Measurements from ENCODE around the gene FBN3.

FBN3 gene

DNA sequence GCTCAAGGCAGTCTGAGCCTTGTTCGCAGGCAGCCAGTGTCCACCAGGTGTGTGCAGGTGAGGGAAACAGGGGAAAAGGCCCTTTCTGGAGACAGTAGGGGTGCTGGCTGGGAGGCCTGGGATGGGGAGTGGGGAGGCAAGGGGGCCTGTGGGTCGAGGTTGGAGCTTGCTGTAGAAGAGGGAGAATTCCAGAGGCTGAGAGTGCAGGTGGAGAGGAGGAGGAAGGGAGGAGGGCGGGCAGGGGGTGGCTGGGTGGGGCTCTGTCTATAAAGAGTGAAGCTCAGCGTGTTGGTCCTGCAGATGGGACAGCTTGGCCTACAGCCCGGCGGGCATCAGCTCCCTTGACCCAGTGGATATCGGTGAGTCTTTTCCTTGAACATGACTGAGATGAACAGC, 96.9 kb downstream of the FBN3 start, which contains the start of gene CCL25:
TSS of gene CCL25 (plus strand) at position 297 of the 396 bp plus-strand sequence. CDS start 290 bp downstream, outside the sequence.
- no peak within 1 kb of the TSS for H3K9ac ChIP-seq (ENCODE audit: low read depth, low read length, poor library complexity, severe bottlenecking)
- no peaks in the 10 kb centered on the region for H3F3A ChIP-seq (ENCODE audit: low read depth)
- no peak within 1 kb of the TSS for H3K4me2 ChIP-seq (ENCODE audit: low read depth, low read length, poor library complexity, severe bottlenecking)
- no peaks in the 10 kb centered on the region for H3K36me3 ChIP-seq (ENCODE audit: insufficient read depth, low read length)
- no peak within 1 kb of the TSS for H2AFZ ChIP-seq (ENCODE audit: low read length)
- TF ChIP-seq EZH2phosphoT487 (IDR thresholded peaks at IDR 0.05; ENCODE audit: borderline replicate concordance) (no peak), CTCF (conservative IDR thresholded peaks at IDR 0.05; ENCODE audit: low read length) (no peak)
- H4K20me1 ChIP-seq (ENCODE audit: insufficient read depth, low read length, poor library complexity, severe bottlenecking), result no peaks in the 10 kb centered on the region
- no peaks in the 10 kb centered on the region for H3K9me3 ChIP-seq (ENCODE audit: insufficient read depth, low read depth, low read length)
- no peaks in the 10 kb centered on the region for H3K9me2 ChIP-seq (replicated peaks; ENCODE audit: low read depth, low read length)
- no peaks in the 10 kb centered on the region for H3K79me2 ChIP-seq (ENCODE audit: insufficient read depth, low read length)
- H3K27me3 ChIP-seq (ENCODE audit: insufficient read depth, low read length, poor library complexity, severe bottlenecking), result no peaks in the 10 kb centered on the region
- H3K4me3 ChIP-seq (ENCODE audit: low read length, poor library complexity, severe bottlenecking), result no peak within 1 kb of the TSS
- peaks cover 6% of the 10 kb centered on the region for H3K4me1 ChIP-seq (ENCODE audit: insufficient read depth, low read length, poor library complexity, severe bottlenecking)

DNA sequence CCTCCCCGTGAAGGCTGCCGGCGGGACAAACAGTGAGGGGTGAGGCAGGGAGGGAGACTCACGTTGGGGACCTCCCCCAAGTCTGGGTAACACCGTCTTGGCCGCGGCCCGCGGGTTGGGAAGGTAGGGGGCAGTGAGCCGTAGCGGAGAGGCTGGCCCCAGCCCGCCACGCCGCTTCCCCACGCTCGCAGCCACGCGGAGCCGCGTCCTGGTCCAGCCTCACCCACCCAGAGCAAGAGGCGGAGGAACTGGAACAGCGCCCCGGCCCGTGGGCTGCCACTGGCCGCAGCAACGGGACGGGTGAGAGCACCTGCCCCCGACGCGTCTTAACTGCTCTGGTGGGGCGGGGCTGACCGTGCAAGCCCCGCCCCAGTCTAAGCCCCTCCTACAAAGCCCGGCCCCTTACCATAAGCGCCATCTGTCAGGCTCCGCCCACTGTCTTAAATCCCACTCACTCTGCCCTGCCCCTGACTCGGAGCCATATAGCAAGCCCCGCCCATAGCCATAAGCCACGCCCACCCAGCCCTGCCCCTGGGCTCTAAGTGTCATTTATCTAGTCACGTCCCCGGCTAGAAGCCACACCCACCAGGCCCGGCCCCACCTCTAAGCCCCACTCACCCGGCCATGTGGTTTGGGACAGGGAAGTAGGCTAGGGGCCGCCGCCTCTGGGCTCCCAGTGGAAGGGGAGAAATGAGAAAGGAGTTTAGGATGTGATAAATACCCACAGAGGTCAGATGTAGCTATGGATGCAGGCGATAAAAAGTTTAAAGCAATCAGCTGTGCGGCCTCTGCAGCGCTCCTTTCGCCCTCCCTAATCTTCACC, 98.9 kb downstream of the FBN3 start:
- H3K4me2 ChIP-seq (ENCODE audit: low read depth, low read length, poor library complexity, severe bottlenecking), result no peak overlapping the region
- H2AFZ ChIP-seq (ENCODE audit: low read length), result no peak overlapping the region
- no peaks in the 10 kb centered on the region for H3K27me3 ChIP-seq (ENCODE audit: insufficient read depth, low read length, poor library complexity, severe bottlenecking)
- no peaks in the 10 kb centered on the region for H3K36me3 ChIP-seq (ENCODE audit: insufficient read depth, low read length)
- H3K9me3 ChIP-seq (ENCODE audit: insufficient read depth, low read depth, low read length), result no peaks in the 10 kb centered on the region
- H3K4me3 ChIP-seq (ENCODE audit: low read length, poor library complexity, severe bottlenecking), result no peak overlapping the region
- no peaks in the 10 kb centered on the region for H4K20me1 ChIP-seq (ENCODE audit: insufficient read depth, low read length, poor library complexity, severe bottlenecking)
- TF ChIP-seq CTCF (conservative IDR thresholded peaks at IDR 0.05; ENCODE audit: low read length) (no peak), EZH2phosphoT487 (IDR thresholded peaks at IDR 0.05; ENCODE audit: borderline replicate concordance) (no peak)
- no peak overlapping the region for H3K9ac ChIP-seq (ENCODE audit: low read depth, low read length, poor library complexity, severe bottlenecking)
- no peaks in the 10 kb centered on the region for H3K9me2 ChIP-seq (replicated peaks; ENCODE audit: low read depth, low read length)
- H3K4me1 ChIP-seq (ENCODE audit: insufficient read depth, low read length, poor library complexity, severe bottlenecking), result peaks cover 6% of the 10 kb centered on the region
- no peaks in the 10 kb centered on the region for H3K79me2 ChIP-seq (ENCODE audit: insufficient read depth, low read length)
- no peaks in the 10 kb centered on the region for H3F3A ChIP-seq (ENCODE audit: low read depth)

- H3K27me3 ChIP-seq (ENCODE audit: insufficient read depth, low read length, poor library complexity, severe bottlenecking), result no peaks in the 10 kb centered on the region
- H3K9me3 ChIP-seq (ENCODE audit: insufficient read depth, low read depth, low read length), result no peaks in the 10 kb centered on the region
- H3K4me3 ChIP-seq (ENCODE audit: low read length, poor library complexity, severe bottlenecking), result no peak overlapping the region
- H3K9me2 ChIP-seq (replicated peaks; ENCODE audit: low read depth, low read length), result no peaks in the 10 kb centered on the region
- no peak overlapping the region for H3K4me2 ChIP-seq (ENCODE audit: low read depth, low read length, poor library complexity, severe bottlenecking)
- H3K79me2 ChIP-seq (ENCODE audit: insufficient read depth, low read length), result no peaks in the 10 kb centered on the region
- no peak for TF ChIP-seq CTCF (conservative IDR thresholded peaks at IDR 0.05; ENCODE audit: low read length)
- TF ChIP-seq EZH2phosphoT487 (IDR thresholded peaks at IDR 0.05; ENCODE audit: borderline replicate concordance), result no peak
- no peaks in the 10 kb centered on the region for H3F3A ChIP-seq (ENCODE audit: low read depth)
- no peaks in the 10 kb centered on the region for H3K4me1 ChIP-seq (ENCODE audit: insufficient read depth, low read length, poor library complexity, severe bottlenecking)
- H3K36me3 ChIP-seq (ENCODE audit: insufficient read depth, low read length), result no peaks in the 10 kb centered on the region
- no peaks in the 10 kb centered on the region for H4K20me1 ChIP-seq (ENCODE audit: insufficient read depth, low read length, poor library complexity, severe bottlenecking)
- H2AFZ ChIP-seq (ENCODE audit: low read length), result no peak overlapping the region
- H3K9ac ChIP-seq (ENCODE audit: low read depth, low read length, poor library complexity, severe bottlenecking), result no peak overlapping the region
Observed at GRCh38 chr19:8046569-8047165, 102.7 kb downstream of the FBN3 start.

All from Loucy (cell line).